Measurements from ENCODE around the gene CADM4. TPM values are rescaled to one million over a fixed set of nuclear protein-coding genes. Genes with fewer than 3 reads are reported as not detected.

CADM4 gene
- total and polyA plus RNA-seq, 2 of the 8 experiments (the other 6 are each of a cell fraction or from before 2014, with no cell fraction given), result 13.5 to 25.0 TPM

DNA sequence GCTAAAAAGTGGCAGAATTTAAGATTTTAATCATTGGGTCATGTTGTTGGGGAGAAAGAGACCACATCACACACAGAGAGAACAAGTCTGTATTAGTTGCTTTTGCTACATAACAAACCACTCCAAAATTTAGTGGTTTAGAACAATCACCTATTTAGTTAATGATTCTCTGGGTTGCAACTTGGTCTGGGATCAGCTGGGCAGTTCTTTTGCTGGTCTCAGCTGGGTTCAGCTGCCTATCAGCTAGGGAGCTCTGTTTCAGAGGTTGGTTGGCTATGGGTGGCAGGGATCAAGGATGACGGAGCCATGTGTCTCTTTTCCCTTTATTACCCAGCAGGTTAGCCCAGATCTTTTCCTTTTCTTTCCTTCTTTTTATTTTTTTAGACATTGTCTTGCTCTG is 55.2 kb downstream of the CADM4 start:
- H3K18ac ChIP-seq (ENCODE audit: extremely low read depth, low read length), result no peak overlapping the region
- H2AFZ ChIP-seq (ENCODE audit: low read length), result no peak overlapping the region
- H3K36me3 ChIP-seq (ENCODE audit: control insufficient read depth in 2 of 4, insufficient read depth in 4 of 4, low read length in 3 of 4), result peaks cover 0 to 4% (median 1%) of the 10 kb centered on the region in 4 experiments; a peak in 2 of 8 replicates
- H4K20me1 ChIP-seq (replicated peaks in 1 of 2; ENCODE audit: control insufficient read depth in 1 of 2, insufficient read depth in 2 of 2, low read length in 2 of 2), result peaks cover 2 to 7% of the 10 kb centered on the region in 2 experiments
- no peak overlapping the region for H3K14ac ChIP-seq (ENCODE audit: insufficient read length)
- no peaks in the 10 kb centered on the region for H3K9me3 ChIP-seq (ENCODE audit: insufficient read depth in 2 of 2, low read depth in 1 of 2, low read length in 1 of 2)
- FAIRE-seq (no peak), DNase-seq (ENCODE audit: low read depth in 1 of 2, low spot score in 2 of 2) (no peak)
- no peak overlapping the region for H4K8ac ChIP-seq (ENCODE audit: extremely low read depth, insufficient read depth, low read length)
- no peak overlapping the region for H3K4me3 ChIP-seq (ENCODE audit: extremely low read depth in 1 of 4, insufficient read depth in 2 of 4, low read depth in 3 of 4, low read length in 4 of 4)
- H2BK12ac ChIP-seq (ENCODE audit: low read depth, low read length), result no peak overlapping the region
- H2BK120ac ChIP-seq (replicated peaks; ENCODE audit: low read depth, low read length), result no peak overlapping the region
- H3K9ac ChIP-seq (replicated peaks in 1 of 4; ENCODE audit: extremely low read depth in 1 of 4, low read depth in 3 of 4, low read length in 3 of 4), result no peak overlapping the region
- H2AK5ac ChIP-seq (ENCODE audit: low read depth, low read length), result no peak overlapping the region
- H3K27me3 ChIP-seq (replicated peaks in 1 of 4; ENCODE audit: control insufficient read depth in 3 of 4, extremely low read depth in 1 of 4, insufficient read depth in 3 of 4, low read length in 3 of 4), result no peaks in the 10 kb centered on the region
- no peak overlapping the region for H2BK20ac ChIP-seq (ENCODE audit: low read length)
- H3K4me2 ChIP-seq (ENCODE audit: insufficient read depth in 1 of 2, low read depth in 2 of 2, low read length in 2 of 2), result no peak overlapping the region
- H3K79me2 ChIP-seq (ENCODE audit: control insufficient read depth in 1 of 2, insufficient read depth in 2 of 2, low read length in 2 of 2), result no peaks in the 10 kb centered on the region
- H3K23me2 ChIP-seq (ENCODE audit: low read depth, low read length), result peaks cover 13% of the 10 kb centered on the region
- H2BK15ac ChIP-seq (ENCODE audit: low read length), result no peak overlapping the region
- ChIA-PET POLR2A (ENCODE audit: partially characterized antibody) (interaction anchor here (0.7 kb wide), 1 partner anchor 29 kb away, joined by 3 read pairs; no protein-coding TSS in a partner anchor), CTCF (ENCODE audit: partially characterized antibody) (interaction anchor here (0.6 to 6.9 kb wide), 8 partner anchors 9 to 901 kb away, joined by 3 to 45 read pairs (median 4); partner anchors contain the start of genes IRGQ, PINLYP and XRCC1)
- no peak overlapping the region for H3K27ac ChIP-seq (ENCODE audit: low read depth, low read length)
- WGBS, 2 experiments (ENCODE audit: extremely low coverage in 1 of 2, insufficient coverage in 1 of 2, insufficient read length in 1 of 2, insufficient replicate concordance in 2 of 2, low coverage in 1 of 2, low lambda C conversion rate in 2 of 2, missing lambda C conversion rate in 1 of 2), result 75% methylated on average over 1 of the region's 1 CpG; no CpG with 5 or more reads in 1 of the 2 experiments
- no peaks in the 10 kb centered on the region for H3K79me1 ChIP-seq (ENCODE audit: low read depth, low read length)
- H3K4ac ChIP-seq (replicated peaks; ENCODE audit: insufficient read length, low read depth, low read length), result no peak overlapping the region
- H3K4me1 ChIP-seq (replicated peaks in 1 of 4; ENCODE audit: control insufficient read depth in 3 of 4, insufficient read depth in 4 of 4, low read length in 3 of 4), result peaks cover 0 to 7% (median 3%) of the 10 kb centered on the region in 4 experiments; a peak in 5 of 7 replicates
- no peak overlapping the region for H4K5ac ChIP-seq (ENCODE audit: insufficient read length, low read depth, low read length)
- H2BK5ac ChIP-seq (ENCODE audit: low read depth, low read length), result no peak overlapping the region
- no peak overlapping the region for H4K91ac ChIP-seq (replicated peaks; ENCODE audit: insufficient read length, low read length)
- no peak overlapping the region for H3K56ac ChIP-seq (replicated peaks; ENCODE audit: insufficient read length, low read depth, low read length)
- H3K23ac ChIP-seq (ENCODE audit: insufficient read length), result no peak overlapping the region
- TF ChIP-seq SUZ12 (IDR thresholded peaks at IDR 0.05; ENCODE audit: low read length) (no peak), TAF7 (optimal IDR thresholded peaks at IDR 0.05; ENCODE audit: borderline replicate concordance, low read depth, low read length) (no peak), RNF2 (IDR thresholded peaks at IDR 0.05; ENCODE audit: borderline replicate concordance, low read depth, low read length, missing control alignments, poor library complexity, severe bottlenecking) (no peak), EP300 (IDR thresholded peaks at IDR 0.05; ENCODE audit: borderline replicate concordance in 1 of 2, low read depth in 2 of 2, low read length in 2 of 2) (no peak), PHF8 (conservative IDR thresholded peaks at IDR 0.05; ENCODE audit: low read depth, low read length) (no peak), CHD1 (IDR thresholded peaks at IDR 0.05; ENCODE audit: low read depth, low read length) (no peak), POLR2AphosphoS5 (IDR thresholded peaks at IDR 0.05; ENCODE audit: low read depth, low read length) (no peak), CREB1 (IDR thresholded peaks at IDR 0.05) (no peak)
- TF ChIP-seq, protein P1, sequence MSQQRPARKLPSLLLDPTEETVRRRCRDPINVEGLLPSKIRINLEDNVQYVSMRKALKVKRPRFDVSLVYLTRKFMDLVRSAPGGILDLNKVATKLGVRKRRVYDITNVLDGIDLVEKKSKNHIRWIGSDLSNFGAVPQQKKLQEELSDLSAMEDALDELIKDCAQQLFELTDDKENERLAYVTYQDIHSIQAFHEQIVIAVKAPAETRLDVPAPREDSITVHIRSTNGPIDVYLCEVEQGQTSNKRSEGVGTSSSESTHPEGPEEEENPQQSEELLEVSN (IDR thresholded peaks at IDR 0.05), result no peak
- TF ChIP-seq, protein P2, sequence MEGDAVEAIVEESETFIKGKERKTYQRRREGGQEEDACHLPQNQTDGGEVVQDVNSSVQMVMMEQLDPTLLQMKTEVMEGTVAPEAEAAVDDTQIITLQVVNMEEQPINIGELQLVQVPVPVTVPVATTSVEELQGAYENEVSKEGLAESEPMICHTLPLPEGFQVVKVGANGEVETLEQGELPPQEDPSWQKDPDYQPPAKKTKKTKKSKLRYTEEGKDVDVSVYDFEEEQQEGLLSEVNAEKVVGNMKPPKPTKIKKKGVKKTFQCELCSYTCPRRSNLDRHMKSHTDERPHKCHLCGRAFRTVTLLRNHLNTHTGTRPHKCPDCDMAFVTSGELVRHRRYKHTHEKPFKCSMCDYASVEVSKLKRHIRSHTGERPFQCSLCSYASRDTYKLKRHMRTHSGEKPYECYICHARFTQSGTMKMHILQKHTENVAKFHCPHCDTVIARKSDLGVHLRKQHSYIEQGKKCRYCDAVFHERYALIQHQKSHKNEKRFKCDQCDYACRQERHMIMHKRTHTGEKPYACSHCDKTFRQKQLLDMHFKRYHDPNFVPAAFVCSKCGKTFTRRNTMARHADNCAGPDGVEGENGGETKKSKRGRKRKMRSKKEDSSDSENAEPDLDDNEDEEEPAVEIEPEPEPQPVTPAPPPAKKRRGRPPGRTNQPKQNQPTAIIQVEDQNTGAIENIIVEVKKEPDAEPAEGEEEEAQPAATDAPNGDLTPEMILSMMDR (IDR thresholded peaks at IDR 0.05; ENCODE audit: control extremely low read depth in 1 of 3, insufficient read depth in 1 of 3, low read depth in 1 of 3, low read length in 3 of 3), result no peak
